K562 (cell line): ENCODE measurements around the gene SPATS2L. TPM values are rescaled to one million over a fixed set of nuclear protein-coding genes. Genes with fewer than 3 reads are reported as not detected.

ENCODE experiments used
- ATAC-seq: fragments of 200-7000 bp; cut with Tn5 transposase; 3 replicates; pipeline ENCODE4 v1.9.1; 2020; ENCODE audit warnings: moderate library complexity
- BruUV-seq: library from RNA; stranded (reverse); fragments of 400-500 nt; replicated peaks from 2 replicates; lab custom pipeline; 2021; lab: Mats Ljungman, UMichigan
- CTCF ChIA-PET: fragments of 300-600 bp; formaldehyde crosslinking; extraction: SDS; loops from one replicate; lab custom pipeline; 2021; ENCODE audit warnings: low intra/inter-chr PET ratio; lab: Yijun Ruan, JAX
- POLR2A ChIA-PET: fragments of 300-600, 350-650 bp; sonication (Branson Sonifier 250); formaldehyde crosslinking; extraction: SDS; loops from one replicate; lab custom pipeline; 2021; ENCODE audit warnings: antibody characterized with exemption, inconsistent platforms; lab: Yijun Ruan, JAX
- DNase-seq, 4 experiments: peaks; one replicate each; pipeline versions ENCODE4 v3.0.0 to v3.0.0-alpha.2; 2011 to 2018; ENCODE audit warnings: low spot score in 3 of 4, mixed read lengths in 3 of 4; ENCODE audit errors: extremely low read depth in 1 of 4
- FAIRE-seq: peaks from 2 replicates; lab custom pipeline; 2011; peaks lifted over from hg19 to GRCh38; lab: Jason Lieb, UNC
- H2AFZ ChIP-seq: 2 replicates; pipeline ENCODE4 v1.6.0; 2011; ENCODE audit warnings: low read depth, low read length, control low read depth, inconsistent platforms
- H3K27ac ChIP-seq: fragments of 200-600 bp; 3 replicates; pipeline ENCODE4 v1.8.0; 2011; ENCODE audit warnings: low read depth, mild to moderate bottlenecking, control low read depth, inconsistent platforms, low read length, moderate library complexity, mixed read lengths; ENCODE audit errors: extremely low read depth
- H3K27me3 ChIP-seq, 2 experiments: fragments of 300-600 bp in 1 of 2; 2 replicates in 1 of 2; 3 replicates in 1 of 2; pipeline versions ENCODE4 v1.6.0 to v1.8.0; 2011; ENCODE audit warnings: inconsistent platforms in 2 of 2, low read length in 2 of 2, mild to moderate bottlenecking in 1 of 2, mixed read lengths in 1 of 2, moderate library complexity in 1 of 2; ENCODE audit not compliant: control insufficient read depth in 2 of 2, insufficient read depth in 2 of 2
- H3K36me3 ChIP-seq: fragments of 300-600 bp; 3 replicates; pipeline ENCODE4 v1.8.0; 2011; ENCODE audit warnings: mild to moderate bottlenecking, low read length, inconsistent platforms; ENCODE audit not compliant: control insufficient read depth, insufficient read depth
- H3K4me1 ChIP-seq, 2 experiments: fragments of 200-600 bp in 1 of 2; replicated peaks in 1 of 2; 2 replicates in 1 of 2; 3 replicates in 1 of 2; pipeline versions ENCODE4 v1.5.1 to v1.8.0; 2011; ENCODE audit warnings: inconsistent platforms in 2 of 2, low read length in 2 of 2, mild to moderate bottlenecking in 1 of 2, mixed read lengths in 1 of 2, moderate library complexity in 1 of 2; ENCODE audit not compliant: control insufficient read depth in 2 of 2, insufficient read depth in 2 of 2
- H3K4me2 ChIP-seq: 2 replicates; pipeline ENCODE4 v1.6.1; 2011; ENCODE audit warnings: low read length, control low read depth, inconsistent platforms, mixed read lengths; ENCODE audit not compliant: insufficient read depth
- H3K4me3 ChIP-seq: fragments of 200-600 bp; sonication (generic), shearing (Covaris generic); 2 replicates; pipeline ENCODE4 v1.5.1; 2016; ENCODE audit warnings: control low read depth, inconsistent platforms
- H3K79me2 ChIP-seq: fragments of 200-600 bp; 3 replicates; pipeline ENCODE4 v1.8.0; 2011; ENCODE audit warnings: low read length, inconsistent platforms; ENCODE audit not compliant: control insufficient read depth, insufficient read depth
- H3K9ac ChIP-seq, 2 experiments: 2 replicates each; pipeline versions ENCODE4 v1.6.0 to v1.6.1; 2011; ENCODE audit warnings: low read depth in 2 of 2, low read length in 2 of 2, control low read depth in 1 of 2, inconsistent platforms in 1 of 2, mild to moderate bottlenecking in 1 of 2, mixed read lengths in 1 of 2; ENCODE audit not compliant: insufficient read depth in 1 of 2
- H3K9me1 ChIP-seq: one replicate; pipeline ENCODE4 v1.6.0; 2011; ENCODE audit warnings: inconsistent platforms, mild to moderate bottlenecking, low read length, moderate library complexity; ENCODE audit not compliant: control insufficient read depth, insufficient read depth
- H3K9me3 ChIP-seq: replicated peaks from 2 replicates; pipeline ENCODE4 v1.5.1; 2011; ENCODE audit warnings: low read depth, low read length, inconsistent platforms; ENCODE audit not compliant: control insufficient read depth, insufficient read depth
- H4K20me1 ChIP-seq: replicated peaks from 2 replicates; pipeline ENCODE4 v1.6.1; 2011; ENCODE audit warnings: low read length, inconsistent platforms, mixed read lengths; ENCODE audit not compliant: control insufficient read depth, insufficient read depth
- ARID2 ChIP-seq: fragments of 450-650 bp; IDR thresholded peaks from 2 replicates; pipeline ENCODE4 v1.6.1; 2017; ENCODE audit warnings: antibody characterized with exemption, mild to moderate bottlenecking
- COPS2 ChIP-seq: fragments of 450-650 bp; conservative IDR thresholded peaks from 2 replicates; pipeline ENCODE4 v1.6.1; 2016; ENCODE audit warnings: mild to moderate bottlenecking, moderate library complexity
- NBN ChIP-seq: fragments of 450-650 bp; IDR thresholded peaks from 2 replicates; pipeline ENCODE4 v1.6.1; 2016; ENCODE audit warnings: low read depth, mild to moderate bottlenecking
- PATZ1 ChIP-seq: fragments of 250-450 bp; sonication (Bioruptor Pico); IDR thresholded peaks from 2 replicates; pipeline ENCODE4 v1.5.0; 2020; ENCODE audit warnings: mild to moderate bottlenecking, borderline replicate concordance
- PCBP2 ChIP-seq: fragments of 200-400 bp; formaldehyde crosslinking; IDR thresholded peaks from 2 replicates; pipeline ENCODE4 v1.6.1; 2018; ENCODE audit warnings: low read length, low read depth, mild to moderate bottlenecking, moderate library complexity; ENCODE audit not compliant: poor library complexity, severe bottlenecking
- SMARCC2 ChIP-seq: fragments of 450-650 bp; IDR thresholded peaks from 2 replicates; pipeline ENCODE4 v1.6.1; 2017; ENCODE audit warnings: antibody characterized with exemption, moderate library complexity, mild to moderate bottlenecking, low read depth
- SMC3 ChIP-seq: conservative IDR thresholded peaks from 2 replicates; pipeline ENCODE4 v1.6.1; 2011; ENCODE audit warnings: low read depth, low read length, improper control_type of control experiment; ENCODE audit not compliant: insufficient read depth
- TEAD1 ChIP-seq, 2 experiments: fragments of 450-650 bp in 1 of 2; sonication (generic) in 1 of 2; formaldehyde crosslinking; IDR thresholded peaks; 2 replicates each; pipeline versions ENCODE4 v1.4.0 to v1.8.0; 2020 to 2022; ENCODE audit warnings: mild to moderate bottlenecking in 2 of 2, missing genetic modification reagents in 1 of 2
- TEAD4 ChIP-seq, 2 experiments: sonication (generic) in 1 of 2; formaldehyde crosslinking in 1 of 2; IDR thresholded peaks; 2 replicates each; pipeline versions ENCODE4 v1.6.1 to v1.8.0; 2012 to 2022; ENCODE audit warnings: borderline replicate concordance in 1 of 2, inconsistent platforms in 1 of 2, low read length in 1 of 2, mild to moderate bottlenecking in 1 of 2, missing genetic modification reagents in 1 of 2
- TOE1 ChIP-seq, 2 experiments: fragments of 450-650 bp in 1 of 2; sonication (generic) in 1 of 2; formaldehyde crosslinking in 1 of 2; IDR thresholded peaks; 2 replicates each; pipeline versions ENCODE4 v1.7.1 to v1.8.0; 2016 to 2022; ENCODE audit warnings: borderline replicate concordance in 2 of 2, mild to moderate bottlenecking in 2 of 2, antibody characterized with exemption in 1 of 2, inconsistent platforms in 1 of 2, low read depth in 1 of 2, missing genetic modification reagents in 1 of 2, moderate library complexity in 1 of 2
- ZBTB8A ChIP-seq: fragments of 450-650 bp; IDR thresholded peaks from 2 replicates; pipeline ENCODE4 v1.6.1; 2018; ENCODE audit warnings: mild to moderate bottlenecking, moderate library complexity; ENCODE audit not compliant: partially characterized antibody
- ZNF253 ChIP-seq: fragments of 250-450 bp; sonication (Bioruptor Pico); conservative IDR thresholded peaks from 2 replicates; pipeline ENCODE4 v1.6.1; 2021; ENCODE audit warnings: mild to moderate bottlenecking
- WGBS: fragments of 100-300 bp; shearing (Covaris generic); methylation state at CpG from one replicate; pipeline ENCODE4 v1.1.6; 2016; ENCODE audit warnings: low coverage, mixed read lengths; ENCODE audit not compliant: insufficient coverage; ENCODE audit errors: missing lambda C conversion rate; 5-methylcytosine and 5-hydroxymethylcytosine counted together
- in situ Hi-C: fragments of 300-500 bp; cut with MboI; formaldehyde crosslinking; loops from 4 replicates; pipeline ENCODE4 v1.15.0; 2018; ENCODE audit warnings: inconsistent platforms, mixed read lengths
- intact Hi-C: fragments of 100-400 bp; cut with micrococcal nuclease; formaldehyde crosslinking; loops from 2 replicates; pipeline ENCODE4 v1.14.2; 2022
- polyA plus RNA-seq, 8 experiments: library from polyadenylated mRNA; depleted of rRNA in 4 of 8; stranded (reverse) in 5 of 8; unstranded in 3 of 8; fragments of >200 nt; fragmentation: Nextera tagmentation in 2 of 8; fragmentation: Illumina TruSeq in 1 of 8; extraction: Ambion mirVana in 2 of 8; extraction: Trizol in 1 of 8; gene quantifications; 2 replicates each; pipeline versions ENCODE4 v1.2.1 to v1.2.3, GENCODE V29; 2011 to 2014; ENCODE audit warnings: inconsistent platforms in 1 of 8, missing spikeins in 1 of 8
- total RNA-seq, 7 experiments: library from RNA; depleted of rRNA in 6 of 7; stranded (reverse); fragments of >200 nt in 6 of 7; fragmentation: Illumina TruSeq in 2 of 7; extraction: Trizol in 2 of 7; gene quantifications; 2 replicates each; pipeline versions ENCODE4 v1.2.1 to v1.2.3, GENCODE V29; 2011 to 2021; ENCODE audit warnings: low replicate concordance in 1 of 7
- TF ChIP-seq, protein P1 (sequence below), 3 experiments: fragments of 200-800 bp in 1 of 3; sonication (Bioruptor generic) in 1 of 3; sonication (generic) in 1 of 3; formaldehyde crosslinking in 1 of 3; IDR thresholded peaks; 2 replicates each; pipeline versions ENCODE4 v1.6.1 to v1.8.0; 2016 to 2022; ENCODE audit warnings: mild to moderate bottlenecking in 2 of 3, missing compliant biosample characterization in 2 of 3, missing genetic modification characterization in 2 of 3, missing genetic modification reagents in 1 of 3
- TF ChIP-seq, protein P2 (sequence below), 3 experiments: IDR thresholded peaks in 2 of 3; conservative IDR thresholded peaks in 1 of 3; 2 replicates each; pipeline ENCODE4 v1.5.1; 2011 to 2012; ENCODE audit warnings: low read length in 3 of 3, mild to moderate bottlenecking in 3 of 3, control low read depth in 2 of 3, improper control_type of control experiment in 1 of 3, inconsistent platforms in 1 of 3, low read depth in 1 of 3, mixed read lengths in 1 of 3, moderate library complexity in 1 of 3; ENCODE audit not compliant: insufficient read depth in 2 of 3

Gene SPATS2L
- total and polyA plus RNA-seq, 9 of the 15 experiments (the other 6 are each of a cell fraction or from before 2014, with no cell fraction given), result 11.3 to 41.5 (median 24.9) TPM

- in situ Hi-C loops (loop anchor here (5.0 kb wide), 1 partner anchor 499 kb away; no protein-coding TSS in a partner anchor), intact Hi-C loops (loop anchor here (2.0 to 5.0 kb wide), 2 partner anchors 164 to 491 kb away; partner anchors contain the start of gene SPATS2L)
- ATAC-seq (peak; percentile 74), FAIRE-seq (peak; percentile 79), DNase-seq (peak in 2 of 4 experiments; percentile 39)
- no TSS peak for BruUV-seq
- no peaks in the 10 kb centered on the region for H3K9me3 ChIP-seq
- H3K27me3 ChIP-seq, result no peaks in the 10 kb centered on the region
- H3K4me2 ChIP-seq, result no peak overlapping the region
- H3K36me3 ChIP-seq, result no peaks in the 10 kb centered on the region; the same call in 2 of the 3 replicates
- no peaks in the 10 kb centered on the region for H3K79me2 ChIP-seq
- H2AFZ ChIP-seq, result no peak overlapping the region
- H3K4me1 ChIP-seq, result no peaks in the 10 kb centered on the region
- ChIA-PET CTCF (interaction anchor here (0.7 to 1.2 kb wide), 4 partner anchors 10 to 500 kb away, joined by 3 to 18 read pairs (median 4); no protein-coding TSS in a partner anchor), POLR2A (interaction anchor here (0.7 to 1.2 kb wide), 2 partner anchors 10 to 755 kb away, joined by 3 to 4 read pairs; no protein-coding TSS in a partner anchor)
- no peaks in the 10 kb centered on the region for H3K9me1 ChIP-seq
- no peaks in the 10 kb centered on the region for H4K20me1 ChIP-seq
- H3K4me3 ChIP-seq, result no peak overlapping the region
- H3K9ac ChIP-seq, result no peak overlapping the region
- WGBS, result 42% methylated on average over 8 of the region's 8 CpGs
- H3K27ac ChIP-seq, result no peak overlapping the region
- TF ChIP-seq, protein P1, sequence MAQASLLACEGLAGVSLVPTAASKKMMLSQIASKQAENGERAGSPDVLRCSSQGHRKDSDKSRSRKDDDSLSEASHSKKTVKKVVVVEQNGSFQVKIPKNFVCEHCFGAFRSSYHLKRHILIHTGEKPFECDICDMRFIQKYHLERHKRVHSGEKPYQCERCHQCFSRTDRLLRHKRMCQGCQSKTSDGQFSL (CRISPR knock-in tag; IDR thresholded peaks at IDR 0.05), result no peak
- TF ChIP-seq, protein P1 (tag; IDR thresholded peaks at IDR 0.05), result no peak
- TF ChIP-seq NBN (no peak), COPS2 (no peak), TEAD1 (CRISPR knock-in tag; IDR thresholded peaks at IDR 0.05) (0 out of 4 replicates have a peak, but pooled peaks of 1 of the 2 experiments have one; percentile 26), TOE1 (IDR thresholded peaks at IDR 0.05; ENCODE audit: borderline replicate concordance) (no peak), TOE1 (CRISPR knock-in tag; IDR thresholded peaks at IDR 0.05; ENCODE audit: borderline replicate concordance, low read depth) (no peak), SMARCC2 (no peak), TEAD4 (IDR thresholded peaks at IDR 0.05; ENCODE audit: low read length) (0 out of 2 replicates have a peak, but pooled peaks have one; percentile 22), TEAD4 (CRISPR knock-in tag; IDR thresholded peaks at IDR 0.05; ENCODE audit: borderline replicate concordance) (no peak), PATZ1 (no peak), PCBP2 (no peak), ZNF253 (CRISPR knock-in tag) (no peak), SMC3 (peak; percentile 65), ZBTB8A (no peak), ARID2 (0 out of 2 replicates have a peak, but pooled peaks have one; percentile 9)
- TF ChIP-seq, protein P2, sequence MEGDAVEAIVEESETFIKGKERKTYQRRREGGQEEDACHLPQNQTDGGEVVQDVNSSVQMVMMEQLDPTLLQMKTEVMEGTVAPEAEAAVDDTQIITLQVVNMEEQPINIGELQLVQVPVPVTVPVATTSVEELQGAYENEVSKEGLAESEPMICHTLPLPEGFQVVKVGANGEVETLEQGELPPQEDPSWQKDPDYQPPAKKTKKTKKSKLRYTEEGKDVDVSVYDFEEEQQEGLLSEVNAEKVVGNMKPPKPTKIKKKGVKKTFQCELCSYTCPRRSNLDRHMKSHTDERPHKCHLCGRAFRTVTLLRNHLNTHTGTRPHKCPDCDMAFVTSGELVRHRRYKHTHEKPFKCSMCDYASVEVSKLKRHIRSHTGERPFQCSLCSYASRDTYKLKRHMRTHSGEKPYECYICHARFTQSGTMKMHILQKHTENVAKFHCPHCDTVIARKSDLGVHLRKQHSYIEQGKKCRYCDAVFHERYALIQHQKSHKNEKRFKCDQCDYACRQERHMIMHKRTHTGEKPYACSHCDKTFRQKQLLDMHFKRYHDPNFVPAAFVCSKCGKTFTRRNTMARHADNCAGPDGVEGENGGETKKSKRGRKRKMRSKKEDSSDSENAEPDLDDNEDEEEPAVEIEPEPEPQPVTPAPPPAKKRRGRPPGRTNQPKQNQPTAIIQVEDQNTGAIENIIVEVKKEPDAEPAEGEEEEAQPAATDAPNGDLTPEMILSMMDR (IDR thresholded peaks at IDR 0.05 in 2 of 3, conservative IDR thresholded peaks at IDR 0.05 in 1 of 3; ENCODE audit: insufficient read depth in 2 of 3, low read depth in 1 of 3, low read length in 3 of 3), result peak; percentile 35 to 66 (median 60)
Measured at GRCh38 chr2:200471324-200471848, 164.9 kb downstream of the SPATS2L start.
